SK-N-SH (cell line): ENCODE results near the gene TSSK1B.

Source experiments
- CHD2 ChIP-seq: fragments of 150-350 bp; IDR thresholded peaks from 2 replicates; pipeline ENCODE4 v1.6.1; 2018; ENCODE audit warnings: low read length; ENCODE audit not compliant: partially characterized antibody
- EP300 ChIP-seq, 2 experiments: IDR thresholded peaks; 2 replicates each; pipeline versions ENCODE4 v1.4.0 to v1.6.1; 2012; ENCODE audit warnings: borderline replicate concordance in 1 of 2, low read depth in 1 of 2, low read length in 1 of 2
- EZH2phosphoT487 ChIP-seq: fragments of 200-600 bp; sonication (generic); IDR thresholded peaks from 2 replicates; pipeline ENCODE4 v1.6.1; 2017; ENCODE audit warnings: low read depth, mixed run types, mild to moderate bottlenecking, antibody characterized with exemption, moderate library complexity, borderline replicate concordance
- GABPA ChIP-seq: IDR thresholded peaks from 2 replicates; pipeline ENCODE4 v1.4.0; 2012; ENCODE audit warnings: low read depth, mild to moderate bottlenecking
- GATA2 ChIP-seq: sonication (generic); formaldehyde crosslinking; IDR thresholded peaks from 2 replicates; pipeline ENCODE4 v1.5.0; 2020; ENCODE audit warnings: mild to moderate bottlenecking, missing genetic modification reagents
- MEF2A ChIP-seq: IDR thresholded peaks from 2 replicates; pipeline ENCODE4 v1.4.0; 2012; ENCODE audit warnings: low read depth, borderline replicate concordance
- POLR2AphosphoS5 ChIP-seq: IDR thresholded peaks from 2 replicates; pipeline ENCODE4 v1.6.1; 2012; ENCODE audit warnings: low read depth, low read length
- RFX5 ChIP-seq: IDR thresholded peaks from 2 replicates; pipeline ENCODE4 v1.6.1; 2012; ENCODE audit warnings: mild to moderate bottlenecking, improper control_type of control experiment, low read length
- SMC3 ChIP-seq: IDR thresholded peaks from 2 replicates; pipeline ENCODE4 v1.6.1; 2012; ENCODE audit warnings: low read depth, low read length, improper control_type of control experiment
- USF1 ChIP-seq: IDR thresholded peaks from 2 replicates; pipeline ENCODE4 v1.4.0; 2012; ENCODE audit warnings: low read depth, borderline replicate concordance
- ZBTB33 ChIP-seq: IDR thresholded peaks from 2 replicates; pipeline ENCODE4 v1.4.0; 2012; ENCODE audit warnings: low read depth, borderline replicate concordance
- TF ChIP-seq, protein P1 (sequence below): fragments of 200-600 bp; sonication (generic); IDR thresholded peaks from 2 replicates; pipeline ENCODE4 v1.6.1; 2017; ENCODE audit warnings: antibody characterized with exemption, mild to moderate bottlenecking, moderate library complexity

DNA sequence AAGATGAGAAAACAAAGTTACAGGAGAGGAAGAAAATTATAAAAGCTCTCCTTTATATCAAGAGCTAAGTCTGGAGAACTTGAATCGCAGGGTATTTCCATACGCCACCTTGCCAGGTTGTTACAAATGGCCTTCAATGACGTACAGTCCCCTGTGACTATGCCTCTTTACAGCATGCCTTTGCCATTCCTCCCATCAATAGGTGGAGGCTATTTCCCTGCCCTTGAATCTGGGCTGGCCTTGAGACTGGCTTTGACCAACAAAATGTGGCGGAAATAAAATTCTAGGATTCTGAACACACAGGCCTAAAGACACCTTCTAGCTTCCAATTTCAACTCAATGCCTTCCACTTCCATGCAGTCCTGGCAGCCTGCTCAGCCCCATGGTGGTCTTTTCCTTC lies 45.7 kb downstream of the TSSK1B start:
- no peak for TF ChIP-seq POLR2AphosphoS5
- TF ChIP-seq, protein P1, sequence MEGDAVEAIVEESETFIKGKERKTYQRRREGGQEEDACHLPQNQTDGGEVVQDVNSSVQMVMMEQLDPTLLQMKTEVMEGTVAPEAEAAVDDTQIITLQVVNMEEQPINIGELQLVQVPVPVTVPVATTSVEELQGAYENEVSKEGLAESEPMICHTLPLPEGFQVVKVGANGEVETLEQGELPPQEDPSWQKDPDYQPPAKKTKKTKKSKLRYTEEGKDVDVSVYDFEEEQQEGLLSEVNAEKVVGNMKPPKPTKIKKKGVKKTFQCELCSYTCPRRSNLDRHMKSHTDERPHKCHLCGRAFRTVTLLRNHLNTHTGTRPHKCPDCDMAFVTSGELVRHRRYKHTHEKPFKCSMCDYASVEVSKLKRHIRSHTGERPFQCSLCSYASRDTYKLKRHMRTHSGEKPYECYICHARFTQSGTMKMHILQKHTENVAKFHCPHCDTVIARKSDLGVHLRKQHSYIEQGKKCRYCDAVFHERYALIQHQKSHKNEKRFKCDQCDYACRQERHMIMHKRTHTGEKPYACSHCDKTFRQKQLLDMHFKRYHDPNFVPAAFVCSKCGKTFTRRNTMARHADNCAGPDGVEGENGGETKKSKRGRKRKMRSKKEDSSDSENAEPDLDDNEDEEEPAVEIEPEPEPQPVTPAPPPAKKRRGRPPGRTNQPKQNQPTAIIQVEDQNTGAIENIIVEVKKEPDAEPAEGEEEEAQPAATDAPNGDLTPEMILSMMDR: no peak
- no peak for TF ChIP-seq ZBTB33
- TF ChIP-seq MEF2A: no peak
- TF ChIP-seq RFX5: no peak
- no peak for TF ChIP-seq CHD2
- no peak for TF ChIP-seq EZH2phosphoT487
- TF ChIP-seq USF1: no peak
- no peak for TF ChIP-seq SMC3
- no peak for TF ChIP-seq EP300 (IDR thresholded peaks at IDR 0.05; ENCODE audit: borderline replicate concordance in 1 of 2, low read depth in 1 of 2, low read length in 1 of 2)
- no peak for TF ChIP-seq GABPA
- TF ChIP-seq GATA2 (CRISPR knock-in tag): no peak
